Tibial nerve (tissue), 4 donors: ENCODE data around the gene FRMD4B.

ENCODE experiments used
- EP300 ChIP-seq, 2 donors: sonication (generic); formaldehyde crosslinking; IDR thresholded peaks; one replicate each; pipeline ENCODE4 v1.6.1; 2017; ENCODE audit warnings: antibody characterized with exemption in 2 of 2, mild to moderate bottlenecking in 1 of 2
- POLR2A ChIP-seq, 2 donors: fragments of 450-650 bp; IDR thresholded peaks; one replicate each; pipeline ENCODE4 v1.6.1; 2017; ENCODE audit warnings: antibody characterized with exemption in 2 of 2, mild to moderate bottlenecking in 2 of 2, moderate library complexity in 2 of 2
- TF ChIP-seq, protein P1 (sequence below), 5 experiments: fragments of 200-600 bp in 3 of 5; fragments of 450-650 bp in 2 of 5; sonication (generic) in 3 of 5; IDR thresholded peaks; one replicate each; pipeline ENCODE4 v1.5.1; 2016 to 2019; ENCODE audit warnings: antibody characterized with exemption in 5 of 5, mild to moderate bottlenecking in 3 of 5, moderate library complexity in 2 of 5

DNA sequence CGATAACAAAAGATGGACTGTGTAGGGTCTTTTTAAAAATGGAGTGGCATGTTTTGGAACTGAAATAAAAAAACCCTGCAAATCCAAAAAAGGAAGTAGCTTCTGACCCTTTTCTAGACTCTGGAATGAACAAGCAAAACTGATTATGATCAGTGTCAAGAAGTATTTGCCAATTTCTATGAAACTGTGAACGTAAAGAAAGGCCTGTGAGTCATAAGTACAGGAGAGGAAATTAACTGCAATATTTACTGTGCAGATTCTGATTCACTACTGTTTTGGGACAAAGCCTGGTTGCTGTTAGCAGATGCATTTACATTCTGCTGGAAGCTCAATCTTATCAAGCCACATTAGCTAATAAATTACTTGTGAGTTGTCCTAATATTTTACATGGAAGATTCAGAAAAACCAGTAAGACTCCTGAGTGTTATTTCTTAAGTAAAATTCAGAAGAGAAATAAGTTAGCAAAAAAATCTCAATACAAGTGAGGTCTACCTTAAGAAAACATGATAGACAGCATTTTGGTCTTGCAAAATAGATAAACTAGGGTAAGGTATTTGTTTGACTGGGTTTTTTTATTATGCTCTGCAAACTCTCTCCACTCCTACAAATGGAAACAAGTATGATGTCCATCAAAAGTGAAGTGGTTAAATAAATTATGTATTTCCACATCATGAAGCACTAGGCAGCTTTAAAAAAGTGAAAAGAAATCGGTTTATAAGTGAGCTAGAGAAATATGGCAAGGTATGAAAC, 173.3 kb downstream of the FRMD4B start:
- TF ChIP-seq POLR2A (IDR thresholded peaks at IDR 0.05), result no peak
- TF ChIP-seq, protein P1, sequence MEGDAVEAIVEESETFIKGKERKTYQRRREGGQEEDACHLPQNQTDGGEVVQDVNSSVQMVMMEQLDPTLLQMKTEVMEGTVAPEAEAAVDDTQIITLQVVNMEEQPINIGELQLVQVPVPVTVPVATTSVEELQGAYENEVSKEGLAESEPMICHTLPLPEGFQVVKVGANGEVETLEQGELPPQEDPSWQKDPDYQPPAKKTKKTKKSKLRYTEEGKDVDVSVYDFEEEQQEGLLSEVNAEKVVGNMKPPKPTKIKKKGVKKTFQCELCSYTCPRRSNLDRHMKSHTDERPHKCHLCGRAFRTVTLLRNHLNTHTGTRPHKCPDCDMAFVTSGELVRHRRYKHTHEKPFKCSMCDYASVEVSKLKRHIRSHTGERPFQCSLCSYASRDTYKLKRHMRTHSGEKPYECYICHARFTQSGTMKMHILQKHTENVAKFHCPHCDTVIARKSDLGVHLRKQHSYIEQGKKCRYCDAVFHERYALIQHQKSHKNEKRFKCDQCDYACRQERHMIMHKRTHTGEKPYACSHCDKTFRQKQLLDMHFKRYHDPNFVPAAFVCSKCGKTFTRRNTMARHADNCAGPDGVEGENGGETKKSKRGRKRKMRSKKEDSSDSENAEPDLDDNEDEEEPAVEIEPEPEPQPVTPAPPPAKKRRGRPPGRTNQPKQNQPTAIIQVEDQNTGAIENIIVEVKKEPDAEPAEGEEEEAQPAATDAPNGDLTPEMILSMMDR (IDR thresholded peaks at IDR 0.05), result no peak
- TF ChIP-seq EP300 (IDR thresholded peaks at IDR 0.05), result no peak
